GM23248 (cell line): ENCODE data around the gene AKAP3.

Source experiments
- EZH2 ChIP-seq: fragments of 200-600 bp; sonication (generic); IDR thresholded peaks from 2 replicates; pipeline ENCODE4 v1.6.1; 2018; ENCODE audit warnings: antibody characterized with exemption, mild to moderate bottlenecking; ENCODE audit not compliant: insufficient read depth, poor library complexity, severe bottlenecking
- EZH2phosphoT487 ChIP-seq: fragments of 200-600 bp; sonication (generic); IDR thresholded peaks from 2 replicates; pipeline ENCODE4 v1.6.1; 2018; ENCODE audit warnings: antibody characterized with exemption, moderate library complexity, mild to moderate bottlenecking, low read depth; ENCODE audit not compliant: insufficient read depth

GRCh38 chr12:4609071-4609470 is 39.8 kb downstream of the AKAP3 start:
- no peak for TF ChIP-seq EZH2
- TF ChIP-seq EZH2phosphoT487: no peak
